Pons (tissue), 1 donor: ENCODE data around the gene BGN.

Source experiments
- DNase-seq: peaks from one replicate; pipeline ENCODE4 v3.0.0-alpha.2; 2016; ENCODE audit warnings: low spot score

Gene BGN

GRCh38 chrX:153482376-153483015 lies 12.3 kb upstream of the BGN start:
- no peak for DNase-seq

GRCh38 chrX:153485396-153486080 lies 9.2 kb upstream of the BGN start:
- no peak for DNase-seq

GRCh38 chrX:153486171-153486570 lies 8.6 kb upstream of the BGN start:
- no peak for DNase-seq

GRCh38 chrX:153487590-153488071 lies 7.1 kb upstream of the BGN start:
- no peak for DNase-seq

- DNase-seq, result no peak
These were observed 6.4 kb upstream of the BGN start for GRCh38 chrX:153488231-153488914.

- no peak for DNase-seq
These were observed 4.4 kb upstream of the BGN start for GRCh38 chrX:153490217-153490930.

- no peak for DNase-seq
These were observed 3.3 kb upstream of the BGN start for GRCh38 chrX:153491351-153491914.

GRCh38 chrX:153491918-153492317 lies 2.9 kb upstream of the BGN start:
- no peak for DNase-seq

- no peak for DNase-seq
These were observed 2.2 kb upstream of the BGN start for GRCh38 chrX:153492543-153492942.

GRCh38 chrX:153493085-153493484 lies 1.7 kb upstream of the BGN start:
- DNase-seq, result no peak

GRCh38 chrX:153494061-153494460 lies 719 bp upstream of the BGN start:
- DNase-seq, result no peak

GRCh38 chrX:153495362-153495751 lies 577 bp downstream of the BGN start:
- peak; percentile 5 for DNase-seq

GRCh38 chrX:153495903-153496589 lies 1.3 kb downstream of the BGN start:
- no peak for DNase-seq

- DNase-seq, result no peak
These were observed 1.8 kb downstream of the BGN start for GRCh38 chrX:153496590-153496959.

GRCh38 chrX:153498453-153498852 lies 3.7 kb downstream of the BGN start:
- DNase-seq, result no peak

GRCh38 chrX:153499341-153499740 lies 4.6 kb downstream of the BGN start:
- DNase-seq, result no peak

- peak; percentile 67 for DNase-seq
These were observed 5.1 kb downstream of the BGN start for GRCh38 chrX:153499876-153500275.

GRCh38 chrX:153500676-153501280 lies 6.0 kb downstream of the BGN start:
- no peak for DNase-seq

- peak; percentile 2 for DNase-seq
These were observed 6.8 kb downstream of the BGN start for GRCh38 chrX:153501530-153501929.

GRCh38 chrX:153502131-153502530 lies 7.4 kb downstream of the BGN start:
- DNase-seq, result no peak

- DNase-seq, result no peak
These were observed 8.0 kb downstream of the BGN start for GRCh38 chrX:153502796-153503195.
